Adrenal gland (tissue), 5 donors: Measurements from ENCODE around the gene KRT16.
A peak's percentile ranks its signal among the peaks of the same experiment; 100 is the strongest.

ENCODE experiments used
- CTCF ChIP-seq, 6 experiments: fragments of 450-650 bp in 4 of 6; fragments of 200-600 bp in 2 of 6; sonication (generic) in 1 of 6; IDR thresholded peaks; 1 replicate in 5 of 6; 2 replicates in 1 of 6; pipeline versions ENCODE4 v1.5.1 to v1.8.0; 2016 to 2021; ENCODE audit warnings: antibody characterized with exemption in 6 of 6, mild to moderate bottlenecking in 2 of 6, moderate library complexity in 1 of 6
- POLR2A ChIP-seq, 2 donors: fragments of 450-650 bp; IDR thresholded peaks; one replicate each; pipeline ENCODE4 v1.6.1; 2017; ENCODE audit warnings: antibody characterized with exemption in 2 of 2, mild to moderate bottlenecking in 2 of 2, moderate library complexity in 1 of 2
- donor health status: DM: no; HTN: no; CAD: no.

- TF ChIP-seq POLR2A (IDR thresholded peaks at IDR 0.05) (no peak), CTCF (IDR thresholded peaks at IDR 0.05) (peak; percentile 82 to 97 (median 94))
These were observed 35.4 kb upstream of the KRT16 start for GRCh38 chr17:41647940-41648410.
